Heart left ventricle (tissue), 16 donors: Measurements from ENCODE around the gene FBXO36. TPM values are rescaled to one million over a fixed set of nuclear protein-coding genes. Genes with fewer than 3 reads are reported as not detected.
A peak's percentile ranks its signal among the peaks of the same experiment; 100 is the strongest.

Experiments used
- ATAC-seq, 4 donors: fragments of 200-7000 bp; cut with Tn5 transposase; one replicate each; pipeline ENCODE4 v1.9.1; 2020 to 2022; ENCODE audit warnings: moderate library complexity in 4 of 4, mild to moderate bottlenecking in 3 of 4, moderate number of reproducible peaks in 1 of 4
- DNase-seq, 5 donors: peaks; one replicate each; pipeline ENCODE4 v3.0.0-alpha.2; 2020
- H3K27ac ChIP-seq, 12 donors: fragments of 200-600 bp; sonication (generic) in 4 of 12; one replicate each; pipeline versions ENCODE4 v1.5.0 to v1.8.0; 2016 to 2022; ENCODE audit warnings: mild to moderate bottlenecking in 2 of 12
- H3K27me3 ChIP-seq, 9 donors: fragments of 200-600 bp; sonication (generic) in 2 of 9; one replicate each; pipeline versions ENCODE4 v1.5.1 to v1.8.0; 2016 to 2022; ENCODE audit warnings: mild to moderate bottlenecking in 3 of 9
- H3K36me3 ChIP-seq, 9 donors: fragments of 200-600 bp; sonication (generic) in 2 of 9; one replicate each; pipeline versions ENCODE4 v1.5.0 to v1.8.0; 2018 to 2022; ENCODE audit warnings: mild to moderate bottlenecking in 2 of 9
- H3K4me1 ChIP-seq, 12 donors: fragments of 200-600 bp; sonication (generic) in 4 of 12; one replicate each; pipeline versions ENCODE4 v1.5.0 to v1.8.0; 2016 to 2022; ENCODE audit warnings: mild to moderate bottlenecking in 3 of 12
- H3K4me3 ChIP-seq, 12 donors: fragments of 200-600 bp; sonication (generic) in 4 of 12; one replicate each; pipeline versions ENCODE4 v1.5.0 to v1.8.0; 2017 to 2022; ENCODE audit warnings: mild to moderate bottlenecking in 9 of 12, moderate library complexity in 4 of 12
- H3K9me3 ChIP-seq, 12 donors: fragments of 200-600 bp; sonication (generic) in 4 of 12; one replicate each; pipeline versions ENCODE4 v1.5.0 to v1.8.0; 2016 to 2022; ENCODE audit warnings: mild to moderate bottlenecking in 1 of 12
- POLR2A ChIP-seq, 2 donors: fragments of 450-650 bp; IDR thresholded peaks; one replicate each; pipeline ENCODE4 v1.6.1; 2017; ENCODE audit warnings: antibody characterized with exemption in 2 of 2, mild to moderate bottlenecking in 2 of 2, moderate library complexity in 2 of 2
- WGBS, 4 donors: extraction: QIAGEN DNeasy Blood & Tissue Kit in 2 of 4; methylation state at CpG; one replicate each; pipeline versions ENCODE4 v1.1.5 to v1.1.7; 2013 to 2018; 5-methylcytosine and 5-hydroxymethylcytosine counted together
- intact Hi-C, 10 donors: fragments of 100-400 bp; cut with DNase I; formaldehyde crosslinking; loops; one replicate each; pipeline versions ENCODE4 v1.11.1 to v1.14.2; 2022
- polyA plus RNA-seq, 2 donors: library from polyadenylated mRNA; stranded (reverse); fragments of 200-250 nt; gene quantifications; one replicate each; pipeline ENCODE4 v1.2.3, GENCODE V29; 2013
- total RNA-seq, 9 donors: library from RNA; depleted of rRNA in 2 of 9; stranded (reverse); fragments of >200 nt in 2 of 9; fragmentation: NEBNext Ultra II Directional in 3 of 9; extraction: Animal tissue kit (Norgen Biotek cat#: 25700) in 3 of 9; gene quantifications; one replicate each; pipeline versions ENCODE4 v1.1.0 to v1.2.4, GENCODE V29; 2016 to 2023
- TF ChIP-seq, protein P1 (sequence below), 12 donors: fragments of 200-600 bp; sonication (generic) in 4 of 12; IDR thresholded peaks; one replicate each; pipeline versions ENCODE4 v1.5.0 to v1.8.0; 2018 to 2022; ENCODE audit warnings: antibody characterized with exemption in 12 of 12, mild to moderate bottlenecking in 5 of 12
- donor health status: ischemic (EF 13 %, LVEDD 7.1; RV severe dilation, severe dysfunction).
- donor health status: healthy with polysubstance abuse.
- donor health status: DM: no; HTN: yes; CAD: no.
- donor health status: DM: no; HTN: no; CAD: no.
- donor health status: ischemic (EF 25% LVEDD 6.9; RV normal size, moderate dysfunction).
- donor health status: ischemic (EF 25% LVEDD 5.7; RV mildly dilated, moderate dysfunction).
- donor health status: healthy.
- donor health status: DM: yes; HTN: yes; CAD: no.
- donor health status: ischemic (EF 35%, LVEDD 5.7; RV mildly dilated, moderate dysfunction).
- donor health status: nonischemic (EF 11% LVEDD 7.7; RV severe dilation, severe dysfunction).
- donor health status: DM: yes; HTN: yes; CAD: no.
- donor health status: PGD.
- donor health status: ischemic (EF 29% LVEDD 5.4; RV normal size, mild dysfunction).
- donor health status: nonischemic (EF 23%, LVEDD 6.1; RV moderate dilation, normal function).

The FBXO36 gene
- total and polyA plus RNA-seq, 11 donors: 0.23 to 1.9 (median 1.1) TPM

DNA sequence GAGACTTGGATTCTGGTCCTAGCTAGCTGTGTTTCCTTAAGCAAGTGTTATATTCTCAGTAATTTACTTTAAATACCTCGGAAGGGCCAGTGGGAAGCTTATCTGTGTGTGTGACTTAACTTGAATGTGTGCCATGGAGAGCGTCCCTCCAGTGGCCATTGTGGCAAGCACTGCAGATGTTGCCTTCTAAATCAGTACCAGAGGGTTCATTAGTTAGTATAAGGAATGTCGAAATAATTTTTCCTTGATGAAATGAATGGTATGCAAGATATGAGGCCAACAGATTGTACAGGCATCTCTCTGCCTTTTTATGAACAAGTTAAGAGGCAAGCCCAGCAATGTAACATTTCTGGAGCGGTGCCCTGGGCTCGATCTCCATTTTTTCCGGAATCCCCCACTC is 52.0 kb downstream of the FBXO36 start:
- WGBS, 4 donors: 34 to 44% (median 37%) methylated on average over 6 of the region's 6 CpGs
- no peak for TF ChIP-seq POLR2A (IDR thresholded peaks at IDR 0.05)
- TF ChIP-seq, protein P1, sequence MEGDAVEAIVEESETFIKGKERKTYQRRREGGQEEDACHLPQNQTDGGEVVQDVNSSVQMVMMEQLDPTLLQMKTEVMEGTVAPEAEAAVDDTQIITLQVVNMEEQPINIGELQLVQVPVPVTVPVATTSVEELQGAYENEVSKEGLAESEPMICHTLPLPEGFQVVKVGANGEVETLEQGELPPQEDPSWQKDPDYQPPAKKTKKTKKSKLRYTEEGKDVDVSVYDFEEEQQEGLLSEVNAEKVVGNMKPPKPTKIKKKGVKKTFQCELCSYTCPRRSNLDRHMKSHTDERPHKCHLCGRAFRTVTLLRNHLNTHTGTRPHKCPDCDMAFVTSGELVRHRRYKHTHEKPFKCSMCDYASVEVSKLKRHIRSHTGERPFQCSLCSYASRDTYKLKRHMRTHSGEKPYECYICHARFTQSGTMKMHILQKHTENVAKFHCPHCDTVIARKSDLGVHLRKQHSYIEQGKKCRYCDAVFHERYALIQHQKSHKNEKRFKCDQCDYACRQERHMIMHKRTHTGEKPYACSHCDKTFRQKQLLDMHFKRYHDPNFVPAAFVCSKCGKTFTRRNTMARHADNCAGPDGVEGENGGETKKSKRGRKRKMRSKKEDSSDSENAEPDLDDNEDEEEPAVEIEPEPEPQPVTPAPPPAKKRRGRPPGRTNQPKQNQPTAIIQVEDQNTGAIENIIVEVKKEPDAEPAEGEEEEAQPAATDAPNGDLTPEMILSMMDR (IDR thresholded peaks at IDR 0.05): peak in 3 of 12 donors; percentile 18 to 37 (median 26)
- intact Hi-C loops: no loop called here
- no peak overlapping the region for H3K4me3 ChIP-seq
- no peaks in the 10 kb centered on the region for H3K27me3 ChIP-seq
- DNase-seq (peak in 2 of 5 donors; percentile 12 to 35), ATAC-seq (peak in 3 of 4 donors; percentile 55 to 69 (median 68))
- no peaks in the 10 kb centered on the region for H3K9me3 ChIP-seq
- no peak overlapping the region for H3K27ac ChIP-seq
- H3K4me1 ChIP-seq: peaks cover 0 to 8% (median 0%) of the 10 kb centered on the region in 12 donors
- no peaks in the 10 kb centered on the region for H3K36me3 ChIP-seq

DNA sequence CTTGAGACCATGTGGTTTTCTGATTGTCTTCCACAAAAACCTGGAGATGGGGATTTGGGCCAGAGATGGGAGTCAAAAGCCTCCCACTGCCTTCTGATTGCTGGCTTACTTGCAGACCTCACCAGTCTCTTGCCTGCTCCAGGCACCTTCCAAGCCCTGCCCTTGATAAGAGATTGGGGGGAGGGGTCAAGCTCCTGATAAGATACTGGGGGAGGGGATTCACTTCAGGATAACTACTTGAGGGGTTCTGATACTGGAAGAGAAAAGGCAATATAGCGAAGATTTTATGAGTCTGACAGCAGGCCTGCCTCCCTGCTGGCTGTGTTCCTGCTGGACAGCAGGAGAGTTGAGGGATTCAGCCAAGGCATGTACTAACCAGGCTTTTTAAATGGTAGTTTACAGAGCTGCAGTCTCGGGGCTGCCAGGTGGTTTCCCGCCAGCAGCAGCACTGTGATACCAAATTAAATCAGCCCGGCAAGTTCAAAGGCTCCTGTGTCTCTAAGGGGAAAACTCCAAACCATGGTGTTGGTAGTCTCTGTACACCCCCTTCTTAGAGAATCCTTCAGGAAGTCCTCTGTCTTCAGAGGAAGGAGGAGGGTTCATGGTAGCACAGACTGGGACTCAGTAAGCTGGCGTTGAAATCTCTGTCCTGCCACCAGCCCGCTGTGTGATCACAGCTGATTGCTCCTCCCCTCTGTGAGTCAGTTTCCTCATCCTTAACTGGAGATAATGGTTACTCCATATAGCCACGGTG is 58.3 kb downstream of the FBXO36 start:
- DNase-seq (peak in 4 of 5 donors; percentile 35 to 74 (median 60)), ATAC-seq (peak; percentile 80 to 96 (median 93))
- Histone ChIP-seq H3K27ac (peak overlapping the region in 9 of 12 donors; percentile 31 to 63 (median 40)), H3K9me3 (no peaks in the 10 kb centered on the region), H3K27me3 (no peaks in the 10 kb centered on the region), H3K4me3 (peak overlapping the region in 4 of 12 donors; percentile 10 to 19 (median 15)), H3K36me3 (no peaks in the 10 kb centered on the region), H3K4me1 (peaks cover 0 to 13% (median 8%) of the 10 kb centered on the region in 12 donors)
- TF ChIP-seq, protein P1 (IDR thresholded peaks at IDR 0.05): no peak
- TF ChIP-seq POLR2A (IDR thresholded peaks at IDR 0.05): no peak
- 13 to 25% (median 16%) methylated on average over 7 of the region's 7 CpGs for WGBS, 4 donors
- intact Hi-C loops: no loop called here

- Histone ChIP-seq H3K36me3 (no peaks in the 10 kb centered on the region), H3K4me3 (no peak overlapping the region), H3K27ac (no peak overlapping the region), H3K9me3 (peaks cover 0 to 8% (median 0%) of the 10 kb centered on the region in 12 donors), H3K27me3 (no peaks in the 10 kb centered on the region), H3K4me1 (no peaks in the 10 kb centered on the region)
- ATAC-seq (no peak), DNase-seq (no peak)
- WGBS, 4 donors: 82 to 88% (median 83%) methylated on average over 6 of the region's 6 CpGs
- no peak for TF ChIP-seq POLR2A (IDR thresholded peaks at IDR 0.05)
- TF ChIP-seq, protein P1 (IDR thresholded peaks at IDR 0.05): no peak
- intact Hi-C loops: no loop called here
These were observed 70.9 kb downstream of the FBXO36 start for GRCh38 chr2:229993236-229993635.

- 85 to 92% (median 86%) methylated on average over 4 of the region's 4 CpGs for WGBS, 4 donors
- ATAC-seq: no peak
- Histone ChIP-seq H3K9me3 (peaks cover 0 to 6% (median 0%) of the 10 kb centered on the region in 12 donors), H3K27me3 (no peaks in the 10 kb centered on the region), H3K36me3 (no peaks in the 10 kb centered on the region), H3K27ac (no peak overlapping the region), H3K4me1 (no peaks in the 10 kb centered on the region), H3K4me3 (no peak overlapping the region)
- DNase-seq: no peak
- TF ChIP-seq POLR2A (IDR thresholded peaks at IDR 0.05): no peak
- TF ChIP-seq, protein P1 (IDR thresholded peaks at IDR 0.05): no peak
- intact Hi-C loops: no loop called here
These were observed 74.0 kb downstream of the FBXO36 start for GRCh38 chr2:229996320-229996719.
